Activated CD4-positive, alpha-beta T cell treated with anti-CD3 and anti-CD28 coated beads, Interleukin-2, Interleukin-6, amounts not matched to agents 100 ng/mL and 50 ng/mL, durations not matched to agents 16 hours and 8 hours (primary cell): ENCODE measurements around the gene MAPK1.
"Not testable (repeated sequence)": the region's sequence is repeated elsewhere in the genome, so short reads cannot be mapped to it uniquely, and the experiment has no call there.

Experiments used
- DNase-seq: peaks from one replicate; pipeline ENCODE4 v3.0.0-alpha.2; 2020

Gene MAPK1

GRCh38 chr22:21867528-21868266 is at the start of gene MAPK1:
TSS of gene MAPK1 (minus strand) at chr22:21867645. CDS start at chr22:21867440, 205 bp downstream.
- DNase-seq, result peak; percentile 96

- DNase-seq, result no peak
These were observed 49.0 kb upstream of the MAPK1 start for GRCh38 chr22:21916309-21916918.

GRCh38 chr22:21915624-21916308 is 48.3 kb upstream of the MAPK1 start:
- DNase-seq, result no peak

- DNase-seq, result not testable (repeated sequence)
These were observed 46.7 kb upstream of the MAPK1 start for GRCh38 chr22:21914033-21914642.

- DNase-seq, result not testable (repeated sequence)
These were observed 42.9 kb upstream of the MAPK1 start for GRCh38 chr22:21910367-21910766.

GRCh38 chr22:21909871-21910270 is 42.4 kb upstream of the MAPK1 start:
- DNase-seq, result no peak

GRCh38 chr22:21907638-21908522 is 40.4 kb upstream of the MAPK1 start:
- DNase-seq, result no peak

GRCh38 chr22:21905234-21905633 is 37.8 kb upstream of the MAPK1 start:
- DNase-seq, result not testable (repeated sequence)

GRCh38 chr22:21904250-21904789 is 36.9 kb upstream of the MAPK1 start:
- DNase-seq, result no peak

- DNase-seq, result no peak
These were observed 35.8 kb upstream of the MAPK1 start for GRCh38 chr22:21903283-21903682.

- DNase-seq, result no peak
These were observed 35.0 kb upstream of the MAPK1 start for GRCh38 chr22:21902296-21903087.

- no peak for DNase-seq
These were observed 31.0 kb upstream of the MAPK1 start for GRCh38 chr22:21898354-21898896.

- no peak for DNase-seq
These were observed 29.6 kb upstream of the MAPK1 start for GRCh38 chr22:21896951-21897513.

GRCh38 chr22:21896275-21896674 is 28.8 kb upstream of the MAPK1 start:
- not testable (repeated sequence) for DNase-seq

GRCh38 chr22:21894799-21895198 is 27.4 kb upstream of the MAPK1 start:
- DNase-seq, result no peak

GRCh38 chr22:21889251-21889990 is 22.0 kb upstream of the MAPK1 start:
- DNase-seq, result no peak

- DNase-seq, result no peak
These were observed 20.4 kb upstream of the MAPK1 start for GRCh38 chr22:21887841-21888240.

- DNase-seq, result not testable (repeated sequence)
These were observed 16.5 kb upstream of the MAPK1 start for GRCh38 chr22:21883930-21884329.

- not testable (repeated sequence) for DNase-seq
These were observed 15.4 kb upstream of the MAPK1 start for GRCh38 chr22:21882754-21883333.
